Tibial nerve (tissue), 4 donors: Measurements from ENCODE around the gene HYPK.
A peak's percentile ranks its signal among the peaks of the same experiment; 100 is the strongest.

Source experiments
- CTCF ChIP-seq, 5 experiments: fragments of 200-600 bp in 3 of 5; fragments of 450-650 bp in 2 of 5; sonication (generic) in 3 of 5; IDR thresholded peaks; one replicate each; pipeline ENCODE4 v1.5.1; 2016 to 2019; ENCODE audit warnings: antibody characterized with exemption in 5 of 5, mild to moderate bottlenecking in 3 of 5, moderate library complexity in 2 of 5
- EP300 ChIP-seq, 2 donors: sonication (generic); formaldehyde crosslinking; IDR thresholded peaks; one replicate each; pipeline ENCODE4 v1.6.1; 2017; ENCODE audit warnings: antibody characterized with exemption in 2 of 2, mild to moderate bottlenecking in 1 of 2
- POLR2A ChIP-seq, 2 donors: fragments of 450-650 bp; IDR thresholded peaks; one replicate each; pipeline ENCODE4 v1.6.1; 2017; ENCODE audit warnings: antibody characterized with exemption in 2 of 2, mild to moderate bottlenecking in 2 of 2, moderate library complexity in 2 of 2

- TF ChIP-seq CTCF (IDR thresholded peaks at IDR 0.05) (peak in 1 of 5 experiments; percentile 43), EP300 (IDR thresholded peaks at IDR 0.05) (peak; percentile 97 to 98), POLR2A (IDR thresholded peaks at IDR 0.05) (peak; percentile 71 to 76)
These were observed 24.2 kb downstream of the HYPK start, which contains the start of gene MFAP1 for GRCh38 chr15:43824302-43825246.
